SK-N-SH treated with all-trans-retinoic acid at 6 μM for 48 hours (cell line): ENCODE results near the gene ZFHX3.

Experiments
- RARB ChIP-seq: fragments of 250-450 bp; sonication (Bioruptor Pico); IDR thresholded peaks from 2 replicates; pipeline ENCODE4 v1.8.0; 2021; ENCODE audit warnings: mild to moderate bottlenecking, moderate library complexity
- SNAI2 ChIP-seq: fragments of 250-450 bp; sonication (Bioruptor Pico); IDR thresholded peaks from 2 replicates; pipeline ENCODE4 v1.5.0; 2020; ENCODE audit warnings: mild to moderate bottlenecking, moderate library complexity
- TSHZ2 ChIP-seq: fragments of 250-450 bp; sonication (Bioruptor Pico); IDR thresholded peaks from 2 replicates; pipeline ENCODE4 v1.5.0; 2020; ENCODE audit warnings: mild to moderate bottlenecking, moderate library complexity
- ZNF8 ChIP-seq: fragments of 450-650 bp; formaldehyde crosslinking; IDR thresholded peaks from 2 replicates; pipeline ENCODE4 v1.5.0; 2020; ENCODE audit warnings: mild to moderate bottlenecking, moderate library complexity
- TF ChIP-seq, protein P1 (sequence below): fragments of 250-450 bp; sonication (Bioruptor Pico); IDR thresholded peaks from 2 replicates; pipeline ENCODE4 v1.8.0; 2020; ENCODE audit warnings: mild to moderate bottlenecking, moderate library complexity, borderline replicate concordance

GRCh38 chr16:72903176-72903575, 144.8 kb downstream of the ZFHX3 start:
- TF ChIP-seq, protein P1, sequence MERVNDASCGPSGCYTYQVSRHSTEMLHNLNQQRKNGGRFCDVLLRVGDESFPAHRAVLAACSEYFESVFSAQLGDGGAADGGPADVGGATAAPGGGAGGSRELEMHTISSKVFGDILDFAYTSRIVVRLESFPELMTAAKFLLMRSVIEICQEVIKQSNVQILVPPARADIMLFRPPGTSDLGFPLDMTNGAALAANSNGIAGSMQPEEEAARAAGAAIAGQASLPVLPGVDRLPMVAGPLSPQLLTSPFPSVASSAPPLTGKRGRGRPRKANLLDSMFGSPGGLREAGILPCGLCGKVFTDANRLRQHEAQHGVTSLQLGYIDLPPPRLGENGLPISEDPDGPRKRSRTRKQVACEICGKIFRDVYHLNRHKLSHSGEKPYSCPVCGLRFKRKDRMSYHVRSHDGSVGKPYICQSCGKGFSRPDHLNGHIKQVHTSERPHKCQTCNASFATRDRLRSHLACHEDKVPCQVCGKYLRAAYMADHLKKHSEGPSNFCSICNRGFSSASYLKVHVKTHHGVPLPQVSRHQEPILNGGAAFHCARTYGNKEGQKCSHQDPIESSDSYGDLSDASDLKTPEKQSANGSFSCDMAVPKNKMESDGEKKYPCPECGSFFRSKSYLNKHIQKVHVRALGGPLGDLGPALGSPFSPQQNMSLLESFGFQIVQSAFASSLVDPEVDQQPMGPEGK (CRISPR knock-in tag) = no peak
- TF ChIP-seq RARB (CRISPR knock-in tag) (no peak), TSHZ2 (CRISPR knock-in tag) (no peak), ZNF8 (CRISPR knock-in tag) (no peak), SNAI2 (CRISPR knock-in tag) (no peak)
